Fibroblast of lung (primary cell): ENCODE results near the gene CDHR2.

Experiments used
- CTCF ChIP-seq, 2 donors: IDR thresholded peaks in 1 of 2; conservative IDR thresholded peaks in 1 of 2; 1 replicate in 1 of 2; 2 replicates in 1 of 2; pipeline ENCODE4 v1.5.1; 2011 to 2012; ENCODE audit warnings: low read length in 2 of 2, control low read depth in 1 of 2, inconsistent platforms in 1 of 2, low read depth in 1 of 2, mild to moderate bottlenecking in 1 of 2
- EZH2 ChIP-seq: IDR thresholded peaks from 2 replicates; pipeline ENCODE4 v1.5.1; 2012; ENCODE audit warnings: low read length, control low read depth, mild to moderate bottlenecking; ENCODE audit errors: missing control alignments

- TF ChIP-seq CTCF (conservative IDR thresholded peaks at IDR 0.05 in 1 of 2, IDR thresholded peaks at IDR 0.05 in 1 of 2; ENCODE audit: low read depth in 1 of 2, low read length in 2 of 2) (no peak), EZH2 (no peak)
Observed at GRCh38 chr5:176620333-176620981, 71.3 kb downstream of the CDHR2 start.
